ENCODE data around the gene SLC19A1.

SLC19A1 gene

GRCh38 chr21:45469273-45470086, 72.8 kb downstream of the SLC19A1 start:
- TF ChIP-seq CTCF (IDR thresholded peaks at IDR 0.05; ENCODE audit: insufficient read depth, low read length, poor library complexity, severe bottlenecking) = no peak
- Histone ChIP-seq H3K4me3 (replicated peaks; ENCODE audit: low read depth, low read length) (no peak overlapping the region), H3K36me3 (ENCODE audit: control insufficient read depth, insufficient read depth, low read length) (no peaks in the 10 kb centered on the region), H3K27me3 (replicated peaks; ENCODE audit: control insufficient read depth, insufficient read depth, low read length) (no peaks in the 10 kb centered on the region)
- DNase-seq (ENCODE audit: extremely low read depth, insufficient read length) = no peak

- no peak for TF ChIP-seq CTCF (IDR thresholded peaks at IDR 0.05; ENCODE audit: insufficient read depth, low read length, poor library complexity, severe bottlenecking)
- H3K27me3 ChIP-seq (replicated peaks; ENCODE audit: control insufficient read depth, insufficient read depth, low read length) = no peaks in the 10 kb centered on the region
- no peaks in the 10 kb centered on the region for H3K36me3 ChIP-seq (ENCODE audit: control insufficient read depth, insufficient read depth, low read length)
- no peak overlapping the region for H3K4me3 ChIP-seq (replicated peaks; ENCODE audit: low read depth, low read length)
- no peak for DNase-seq (ENCODE audit: extremely low read depth, insufficient read length)
Observed at GRCh38 chr21:45468971-45469272, 73.3 kb downstream of the SLC19A1 start.

- Histone ChIP-seq H3K27me3 (replicated peaks; ENCODE audit: control insufficient read depth, insufficient read depth, low read length) (no peaks in the 10 kb centered on the region), H3K4me3 (replicated peaks; ENCODE audit: low read depth, low read length) (no peak overlapping the region), H3K36me3 (ENCODE audit: control insufficient read depth, insufficient read depth, low read length) (no peaks in the 10 kb centered on the region)
- no peak for TF ChIP-seq CTCF (IDR thresholded peaks at IDR 0.05; ENCODE audit: insufficient read depth, low read length, poor library complexity, severe bottlenecking)
- DNase-seq (ENCODE audit: extremely low read depth, insufficient read length) = no peak
Observed at GRCh38 chr21:45468051-45468970, 73.9 kb downstream of the SLC19A1 start.

- H3K27me3 ChIP-seq (replicated peaks; ENCODE audit: control insufficient read depth, insufficient read depth, low read length) = no peaks in the 10 kb centered on the region; the same call in 1 of the 2 replicates
- no peaks in the 10 kb centered on the region for H3K36me3 ChIP-seq (ENCODE audit: control insufficient read depth, insufficient read depth, low read length)
- no peak for TF ChIP-seq CTCF (IDR thresholded peaks at IDR 0.05; ENCODE audit: insufficient read depth, low read length, poor library complexity, severe bottlenecking)
- no peak for DNase-seq (ENCODE audit: extremely low read depth, insufficient read length)
- H3K4me3 ChIP-seq (replicated peaks; ENCODE audit: low read depth, low read length) = no peak overlapping the region
Observed at GRCh38 chr21:45467221-45467779, 74.9 kb downstream of the SLC19A1 start.

GRCh38 chr21:45466330-45467220, 75.7 kb downstream of the SLC19A1 start:
- no peak for DNase-seq (ENCODE audit: extremely low read depth, insufficient read length)
- no peak for TF ChIP-seq CTCF (IDR thresholded peaks at IDR 0.05; ENCODE audit: insufficient read depth, low read length, poor library complexity, severe bottlenecking)
- H3K36me3 ChIP-seq (ENCODE audit: control insufficient read depth, insufficient read depth, low read length) = no peaks in the 10 kb centered on the region

More at GRCh38 chr21:45466330-45467220, 75.7 kb downstream of the SLC19A1 start:
- Histone ChIP-seq H3K4me3 (replicated peaks; ENCODE audit: low read depth, low read length) (no peak overlapping the region), H3K27me3 (replicated peaks; ENCODE audit: control insufficient read depth, insufficient read depth, low read length) (no peaks in the 10 kb centered on the region; the same call in 1 of the 2 replicates)
